Ovary (tissue), 3 donors: ENCODE data around the gene EIF3K.

Source experiments
- POLR2A ChIP-seq: fragments of 450-650 bp; IDR thresholded peaks from one replicate; pipeline ENCODE4 v1.6.1; 2017; ENCODE audit warnings: antibody characterized with exemption, mild to moderate bottlenecking, moderate library complexity
- TF ChIP-seq, protein P1 (sequence below), 3 donors: fragments of 450-650 bp in 2 of 3; fragments of 200-600 bp in 1 of 3; IDR thresholded peaks; one replicate each; pipeline versions ENCODE4 v1.5.1 to v1.8.0; 2016 to 2022; ENCODE audit warnings: antibody characterized with exemption in 3 of 3, mild to moderate bottlenecking in 1 of 3
- donor health status: DM: no; HTN: no; CAD: no.

DNA sequence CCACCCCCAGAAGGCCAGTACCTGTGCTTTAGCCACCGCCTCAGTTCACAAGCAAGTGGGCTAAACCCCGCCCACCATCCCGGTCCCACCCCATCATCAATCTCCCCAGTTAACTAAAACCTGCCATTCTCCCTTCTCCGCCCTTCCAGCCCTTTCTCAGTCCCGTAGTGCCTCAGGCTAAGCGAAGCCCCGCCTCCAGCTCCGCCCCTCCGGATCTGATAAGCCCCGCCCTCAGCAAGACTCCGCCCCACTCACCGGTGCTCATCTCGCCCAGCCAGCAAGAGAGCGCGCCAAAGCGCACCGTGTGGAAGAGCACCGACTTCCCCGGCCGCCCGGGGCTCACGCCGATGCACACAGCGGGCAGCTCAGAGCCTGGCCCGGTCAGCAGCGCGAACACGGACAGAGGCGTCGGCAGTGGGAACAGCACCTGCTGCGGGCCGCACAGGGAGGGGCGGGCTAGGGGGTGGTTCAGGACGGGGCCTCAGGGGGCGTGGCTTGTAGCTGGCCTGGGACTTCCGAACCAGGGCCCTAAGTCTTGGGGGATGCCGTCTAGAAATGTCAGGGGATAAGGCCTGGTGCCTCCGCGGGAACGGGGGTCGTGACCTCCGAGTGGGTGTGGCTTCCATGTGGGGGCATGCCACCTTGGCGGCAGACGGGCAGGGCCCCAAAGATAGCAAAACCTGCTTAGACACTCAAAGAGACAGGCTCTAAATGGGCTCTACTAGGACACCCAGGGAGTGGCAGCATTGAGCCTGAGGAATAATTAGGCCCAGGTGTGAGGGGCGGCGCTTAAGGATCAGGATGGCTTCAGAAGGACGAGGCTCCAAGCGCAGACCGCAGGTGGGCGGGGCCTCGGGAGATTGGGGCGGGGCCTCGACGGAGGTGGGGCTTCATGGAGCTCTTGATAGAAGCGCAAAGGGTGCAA lies 22.7 kb upstream of the EIF3K start:
- TF ChIP-seq, protein P1, sequence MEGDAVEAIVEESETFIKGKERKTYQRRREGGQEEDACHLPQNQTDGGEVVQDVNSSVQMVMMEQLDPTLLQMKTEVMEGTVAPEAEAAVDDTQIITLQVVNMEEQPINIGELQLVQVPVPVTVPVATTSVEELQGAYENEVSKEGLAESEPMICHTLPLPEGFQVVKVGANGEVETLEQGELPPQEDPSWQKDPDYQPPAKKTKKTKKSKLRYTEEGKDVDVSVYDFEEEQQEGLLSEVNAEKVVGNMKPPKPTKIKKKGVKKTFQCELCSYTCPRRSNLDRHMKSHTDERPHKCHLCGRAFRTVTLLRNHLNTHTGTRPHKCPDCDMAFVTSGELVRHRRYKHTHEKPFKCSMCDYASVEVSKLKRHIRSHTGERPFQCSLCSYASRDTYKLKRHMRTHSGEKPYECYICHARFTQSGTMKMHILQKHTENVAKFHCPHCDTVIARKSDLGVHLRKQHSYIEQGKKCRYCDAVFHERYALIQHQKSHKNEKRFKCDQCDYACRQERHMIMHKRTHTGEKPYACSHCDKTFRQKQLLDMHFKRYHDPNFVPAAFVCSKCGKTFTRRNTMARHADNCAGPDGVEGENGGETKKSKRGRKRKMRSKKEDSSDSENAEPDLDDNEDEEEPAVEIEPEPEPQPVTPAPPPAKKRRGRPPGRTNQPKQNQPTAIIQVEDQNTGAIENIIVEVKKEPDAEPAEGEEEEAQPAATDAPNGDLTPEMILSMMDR (IDR thresholded peaks at IDR 0.05), result no peak
- no peak for TF ChIP-seq POLR2A
